Effector CD4-positive, alpha-beta T cell (primary cell): ENCODE results near the gene ZBTB47.

Experiments
- DNase-seq: peaks from one replicate; pipeline ENCODE4 v3.0.0-alpha.2; 2020
- total RNA-seq: gene quantifications from one replicate; lab custom pipeline; 2026; lab: John Stamatoyannopoulos, UW

The ZBTB47 gene
- total RNA-seq, result 1.1 reads per million

DNA sequence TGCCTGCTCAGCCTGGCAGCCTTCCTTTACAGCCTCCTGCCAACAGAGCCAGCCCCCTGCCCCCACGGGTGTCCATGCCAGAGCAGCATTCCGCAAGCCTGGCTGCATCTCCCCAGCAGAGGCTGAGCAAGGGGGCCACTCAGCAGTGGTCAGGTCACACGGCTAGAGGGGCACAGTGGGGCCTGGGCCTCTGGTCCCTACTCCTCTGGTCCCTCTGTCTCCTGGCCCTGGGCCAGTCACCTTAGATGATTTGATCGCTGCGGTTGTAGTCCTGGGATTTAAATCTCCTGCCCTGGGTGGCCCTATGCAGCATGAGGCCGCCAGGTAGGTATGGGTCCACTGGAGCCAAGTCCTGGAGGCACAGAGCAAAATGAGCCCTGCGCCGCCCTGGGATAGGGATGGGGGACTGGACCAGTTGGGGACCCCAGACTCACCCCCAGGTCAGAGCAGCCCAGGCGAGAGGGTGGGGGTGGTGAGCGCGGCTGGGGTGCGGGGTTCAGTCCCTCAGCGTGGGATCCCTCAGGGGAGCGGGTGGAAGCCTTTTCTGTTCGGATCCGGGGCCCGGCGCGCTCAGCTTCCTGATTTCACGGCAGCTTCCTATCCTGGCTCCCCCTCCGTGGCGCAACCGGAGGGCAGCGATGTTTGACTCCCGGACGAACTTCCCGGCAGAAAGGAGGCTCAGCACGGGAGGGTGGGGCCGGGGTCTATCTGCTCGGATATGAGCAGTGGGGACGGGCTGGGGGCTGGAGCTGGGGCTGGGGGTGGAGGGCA is at the start of gene ZBTB47:
TSS of gene ZBTB47 (plus strand) at position 138 of the 771 bp plus-strand sequence. CDS start 4,659 bp downstream, outside the sequence.
- no peak for DNase-seq

DNA sequence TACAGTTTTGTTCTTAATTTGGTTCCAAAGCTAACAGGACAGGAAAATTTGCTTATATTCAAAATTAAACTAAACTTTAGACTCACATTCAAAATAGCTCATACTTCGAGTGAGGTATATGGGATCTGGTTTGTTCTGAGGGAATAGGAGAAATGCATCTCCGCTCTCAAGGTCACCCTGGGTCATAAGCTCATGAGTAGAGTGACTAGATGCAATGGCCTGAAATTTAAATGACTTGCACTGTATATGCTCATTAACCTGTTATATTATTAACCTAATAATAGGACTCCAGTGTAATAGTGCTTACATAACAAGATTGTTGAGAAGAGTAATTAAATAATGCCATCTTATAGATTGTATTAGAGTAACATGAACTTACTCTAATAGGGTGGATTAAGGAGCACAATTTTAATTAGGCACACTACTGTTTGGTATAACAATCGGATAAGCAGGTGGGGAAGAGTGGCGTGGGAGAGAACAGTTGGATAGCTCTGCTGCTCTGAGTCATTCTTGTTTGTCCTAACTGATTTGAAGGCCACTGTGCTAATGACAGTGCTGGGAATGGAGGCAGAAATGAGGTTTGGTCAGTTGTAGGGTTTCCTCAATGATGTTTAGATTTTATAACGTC is 47.8 kb upstream of the ZBTB47 start:
- no peak for DNase-seq

DNA sequence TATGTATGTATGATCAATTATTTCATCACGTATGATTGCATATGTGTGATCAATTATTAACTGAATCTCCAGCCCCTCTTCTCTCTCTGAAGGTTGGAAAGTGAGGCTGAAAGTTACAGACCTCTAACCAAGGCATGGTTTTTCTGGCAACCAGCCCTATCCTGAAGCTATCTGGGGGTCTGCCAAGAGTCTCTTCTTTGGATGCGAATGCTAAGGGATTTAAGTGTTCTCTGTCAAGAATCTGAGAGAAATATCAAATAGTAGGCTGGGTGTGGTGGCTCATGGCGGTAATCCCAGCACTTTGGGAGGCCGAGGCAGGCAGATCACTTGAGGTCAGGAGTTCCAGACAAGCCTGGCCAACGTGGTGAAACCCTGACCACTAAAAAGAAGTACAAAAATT is 44.9 kb upstream of the ZBTB47 start:
- DNase-seq, result no peak

- no peak for DNase-seq
Measured at GRCh38 chr3:42610976-42611375, 42.5 kb upstream of the ZBTB47 start.

- no peak for DNase-seq
Measured at GRCh38 chr3:42612217-42612616, 41.3 kb upstream of the ZBTB47 start.

GRCh38 chr3:42612928-42613327 is 40.6 kb upstream of the ZBTB47 start:
- DNase-seq, result no peak

GRCh38 chr3:42613462-42613861 is 40.0 kb upstream of the ZBTB47 start:
- DNase-seq, result no peak

- no peak for DNase-seq
Measured at GRCh38 chr3:42631620-42632019, 21.9 kb upstream of the ZBTB47 start.

- DNase-seq, result no peak
Measured at GRCh38 chr3:42632146-42632545, 21.4 kb upstream of the ZBTB47 start.

DNA sequence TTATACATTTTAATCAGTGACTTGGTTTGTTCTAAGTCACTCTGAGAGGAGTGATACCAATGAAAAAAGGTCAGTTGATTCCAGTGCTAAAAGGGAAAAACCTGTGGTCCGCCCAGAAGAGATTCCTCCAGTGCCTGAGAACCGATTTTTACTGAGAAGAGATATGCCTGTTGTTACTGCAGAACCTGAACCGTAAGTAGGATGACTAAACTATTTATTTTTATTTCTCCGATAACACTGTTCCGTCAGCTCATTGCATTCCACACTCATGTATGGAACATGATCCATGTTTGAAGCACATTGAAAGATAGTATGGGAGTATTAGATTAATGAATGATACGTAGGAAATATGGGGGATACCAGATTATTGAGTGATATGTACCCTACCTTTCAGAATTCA is 20.0 kb upstream of the ZBTB47 start:
- DNase-seq, result no peak

- DNase-seq, result no peak
Measured at GRCh38 chr3:42635111-42635510, 18.4 kb upstream of the ZBTB47 start.

DNA sequence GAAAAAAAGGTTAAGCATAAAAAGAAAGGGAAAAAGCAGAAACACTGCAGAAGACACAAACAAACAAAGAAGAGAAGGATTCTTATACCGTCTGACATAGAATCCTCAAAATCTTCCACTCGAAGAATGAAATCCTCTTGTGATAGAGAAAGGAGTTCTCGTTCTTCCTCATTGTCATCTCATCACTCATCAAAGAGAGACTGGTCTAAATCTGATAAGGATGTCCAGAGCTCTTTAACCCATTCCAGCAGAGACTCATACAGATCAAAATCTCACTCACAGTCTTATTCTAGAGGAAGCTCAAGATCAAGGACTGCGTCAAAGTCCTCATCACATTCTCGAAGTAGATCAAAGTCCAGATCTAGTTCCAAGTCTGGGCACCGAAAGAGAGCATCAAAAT is 16.5 kb upstream of the ZBTB47 start:
- no peak for DNase-seq

DNA sequence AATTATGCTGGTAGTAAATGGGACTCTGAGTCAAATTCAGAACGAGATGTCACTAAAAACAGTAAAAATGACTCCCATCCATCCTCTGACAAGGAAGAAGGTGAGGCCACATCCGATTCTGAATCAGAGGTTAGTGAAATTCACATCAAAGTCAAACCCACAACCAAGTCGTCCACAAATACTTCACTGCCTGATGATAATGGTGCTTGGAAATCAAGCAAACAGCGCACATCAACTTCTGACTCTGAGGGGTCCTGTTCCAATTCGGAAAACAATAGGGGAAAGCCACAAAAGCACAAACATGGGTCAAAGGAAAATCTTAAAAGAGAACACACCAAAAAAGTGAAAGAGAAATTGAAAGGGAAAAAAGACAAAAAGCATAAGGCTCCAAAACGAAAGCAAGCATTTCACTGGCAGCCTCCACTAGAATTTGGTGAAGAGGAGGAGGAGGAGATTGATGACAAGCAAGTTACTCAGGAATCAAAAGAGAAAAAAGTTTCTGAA is 15.1 kb upstream of the ZBTB47 start:
- DNase-seq, result peak; percentile 26

DNA sequence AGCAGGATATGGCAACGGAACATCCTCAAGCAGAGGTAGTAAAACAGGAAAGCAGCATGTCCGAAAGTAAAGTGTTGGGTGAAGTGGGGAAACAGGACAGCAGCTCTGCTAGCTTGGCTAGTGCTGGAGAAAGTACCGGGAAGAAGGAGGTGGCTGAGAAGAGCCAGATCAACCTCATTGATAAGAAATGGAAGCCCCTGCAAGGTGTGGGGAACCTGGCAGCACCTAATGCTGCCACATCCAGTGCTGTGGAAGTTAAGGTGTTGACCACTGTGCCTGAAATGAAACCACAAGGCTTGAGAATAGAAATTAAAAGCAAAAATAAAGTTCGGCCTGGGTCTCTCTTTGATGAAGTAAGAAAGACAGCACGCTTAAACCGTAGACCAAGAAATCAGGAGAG is 14.3 kb upstream of the ZBTB47 start:
- no peak for DNase-seq

DNA sequence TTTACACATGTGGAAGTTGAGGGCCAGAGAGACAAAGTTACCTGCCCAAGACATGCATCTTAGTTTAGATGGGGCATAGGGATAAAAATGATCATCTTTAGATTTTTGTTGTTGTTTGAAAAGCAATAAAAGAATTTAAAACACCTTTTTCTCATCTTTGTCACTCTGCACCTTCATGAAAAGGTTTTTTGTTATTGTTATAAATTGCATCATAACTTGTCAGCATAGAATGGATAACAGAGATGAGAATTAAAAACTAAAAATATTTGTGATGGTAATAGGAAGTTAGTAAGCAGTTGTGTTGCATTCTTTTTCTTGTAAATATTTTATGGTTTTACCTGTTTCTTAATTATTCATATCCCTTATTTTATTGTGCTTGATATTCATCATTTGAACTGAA is 13.4 kb upstream of the ZBTB47 start:
- DNase-seq, result no peak

DNA sequence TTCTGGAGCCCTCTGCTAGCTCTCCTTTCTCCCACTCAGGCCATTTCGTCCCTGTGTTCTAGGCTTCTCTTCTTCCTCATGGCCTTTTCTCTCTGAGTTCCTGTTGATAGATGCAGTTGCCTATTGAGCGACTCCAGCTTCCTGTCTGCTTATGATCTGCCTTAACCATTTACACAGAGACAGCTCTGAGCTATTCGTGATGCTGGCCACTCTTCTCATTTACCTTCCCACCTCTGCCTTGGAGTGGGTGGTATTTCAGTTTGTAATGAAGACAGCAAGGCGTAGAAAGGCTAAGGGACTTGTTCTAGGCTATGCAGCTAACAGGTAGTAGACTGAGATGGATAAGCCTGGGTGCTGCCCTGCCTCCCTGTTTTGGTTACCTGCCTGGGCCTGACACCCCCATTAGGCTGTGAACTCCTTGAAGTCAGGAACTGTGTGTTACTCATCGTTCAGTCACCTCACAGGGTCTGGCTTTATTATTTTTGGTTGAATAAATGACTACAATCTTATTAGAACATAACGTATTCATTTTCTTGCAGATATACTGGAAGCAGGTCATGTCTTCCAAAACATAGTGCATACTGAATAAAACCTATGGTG is 12.6 kb upstream of the ZBTB47 start:
- DNase-seq, result no peak

GRCh38 chr3:42647821-42648459 is 5.6 kb upstream of the ZBTB47 start:
- no peak for DNase-seq

GRCh38 chr3:42649006-42649405 is 4.5 kb upstream of the ZBTB47 start:
- no peak for DNase-seq

DNA sequence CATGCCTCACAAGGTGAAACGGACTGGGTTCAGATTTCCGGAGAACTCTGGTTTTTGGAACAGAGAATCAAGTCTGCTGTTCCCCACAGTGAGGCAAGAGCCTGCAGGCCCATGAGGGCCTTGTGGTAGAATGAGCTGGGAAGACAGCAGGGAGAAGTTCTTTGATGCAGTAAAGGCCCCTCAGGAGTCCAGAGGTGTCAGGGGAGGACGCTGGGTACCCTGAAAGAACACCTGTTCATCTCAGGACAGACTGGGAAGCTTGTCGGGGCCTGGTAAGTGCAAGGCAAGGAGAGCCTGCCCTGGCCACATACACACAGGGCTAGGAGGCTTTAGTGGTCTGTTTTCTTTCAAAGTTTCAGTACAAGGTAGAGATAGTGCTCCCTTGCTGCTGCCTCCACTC is 3.7 kb upstream of the ZBTB47 start:
- DNase-seq, result no peak

DNA sequence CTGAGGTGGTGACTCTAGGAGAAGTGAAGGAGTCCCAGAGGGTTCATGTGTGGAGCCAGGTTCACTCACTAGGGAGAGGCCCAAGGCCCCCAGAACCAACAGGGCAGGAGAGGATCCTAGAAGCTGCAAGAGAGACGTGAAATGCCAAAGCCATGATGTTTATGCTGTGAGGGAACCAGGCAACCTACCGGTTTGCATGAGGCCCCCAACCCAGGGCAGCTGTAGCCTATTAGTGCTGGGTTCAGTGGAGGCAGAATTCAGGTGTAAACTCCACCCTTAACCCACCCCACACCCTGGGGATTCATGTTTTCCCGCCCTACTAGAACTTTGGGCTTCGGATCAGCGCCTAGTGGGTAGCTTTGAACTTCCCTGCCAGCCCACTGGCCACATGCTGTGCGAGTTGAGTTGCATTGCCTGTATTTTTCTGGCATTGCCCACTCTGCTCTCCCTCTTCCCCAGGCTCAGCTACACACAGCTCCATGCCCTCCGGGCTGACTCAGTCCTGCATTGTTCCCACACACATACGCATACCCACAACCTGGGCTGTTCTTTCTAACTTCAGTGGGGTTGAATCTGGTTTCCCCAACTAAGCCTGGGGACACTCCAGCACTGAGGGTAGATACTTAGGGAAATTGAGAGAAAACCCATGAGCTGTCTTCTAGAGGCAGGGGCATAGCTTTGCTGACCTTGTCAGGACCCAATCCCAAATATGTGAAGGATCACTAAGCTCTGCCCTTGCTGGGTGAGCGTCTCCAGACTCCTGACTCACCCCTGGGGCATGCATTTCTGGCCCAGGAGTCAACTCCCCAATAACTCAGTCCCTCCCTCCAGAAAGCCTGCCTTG is 2.0 kb upstream of the ZBTB47 start:
- DNase-seq, result no peak

GRCh38 chr3:42652251-42652610 is 1.3 kb upstream of the ZBTB47 start:
- DNase-seq, result no peak

DNA sequence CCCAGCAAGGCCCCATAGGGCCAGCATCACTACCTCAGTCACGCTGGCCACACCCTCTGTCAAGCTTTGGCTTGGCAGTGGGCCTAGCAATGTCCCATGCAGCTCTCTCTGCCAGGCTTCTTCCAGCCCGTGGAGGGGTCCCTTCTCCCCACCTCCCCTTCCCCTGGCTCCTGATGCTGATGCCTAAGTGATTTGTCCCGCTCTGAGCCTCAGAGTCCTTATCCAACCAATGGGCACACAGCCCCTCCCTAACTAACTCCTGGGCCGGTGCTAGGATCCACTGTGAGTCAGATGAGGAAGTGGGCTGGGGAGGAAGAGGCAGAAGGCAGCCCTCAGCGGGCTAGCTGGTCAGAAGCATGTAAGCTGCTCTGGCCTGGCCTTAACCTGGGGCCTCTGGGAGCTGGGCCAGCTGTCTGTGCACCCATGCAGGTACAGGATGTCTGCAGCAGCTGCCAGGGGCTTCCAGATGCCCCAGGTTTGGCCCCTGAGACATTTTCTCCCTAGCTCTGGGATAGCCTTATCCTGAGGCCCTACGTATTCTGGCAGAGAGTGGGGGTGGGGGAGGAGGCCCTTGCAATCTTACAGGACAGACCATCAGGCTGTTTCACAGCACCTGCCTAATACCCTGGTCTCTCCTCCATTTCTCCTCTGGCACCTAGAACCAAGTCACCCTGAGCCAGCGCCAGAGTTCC is 740 bp upstream of the ZBTB47 start:
- no peak for DNase-seq
